Gastrocnemius medialis (tissue), 4 donors: ENCODE measurements around the gene GAPDH. TPM values are rescaled to one million over a fixed set of nuclear protein-coding genes. Genes with fewer than 3 reads are reported as not detected.

Experiments used
- ATAC-seq, 2 donors: fragments of 150-250 bp; one replicate each; pipeline ENCODE4 v1.9.1; 2016
- DNase-seq, 2 donors: peaks; one replicate each; pipeline ENCODE4 v3.0.0-alpha.2; 2019
- H3K27ac ChIP-seq, 4 donors: fragments of 200-600 bp; sonication (generic); 1 replicate in 1 of 4; 2 replicates in 3 of 4; pipeline ENCODE4 v1.5.1; 2016 to 2018; ENCODE audit warnings: mild to moderate bottlenecking in 2 of 4, moderate library complexity in 1 of 4
- H3K27me3 ChIP-seq, 3 donors: fragments of 200-600 bp; sonication (generic) in 2 of 3; 1 replicate in 1 of 3; 2 replicates in 2 of 3; pipeline versions ENCODE4 v1.5.1 to v1.6.0; 2016 to 2019; ENCODE audit warnings: mild to moderate bottlenecking in 1 of 3, moderate library complexity in 1 of 3
- H3K36me3 ChIP-seq, 2 donors: fragments of 200-600 bp; sonication (generic) in 1 of 2; one replicate each; pipeline ENCODE4 v1.5.1; 2017 to 2018
- H3K4me1 ChIP-seq, 2 donors: fragments of 200-600 bp; sonication (generic) in 1 of 2; one replicate each; pipeline ENCODE4 v1.5.1; 2016 to 2017; ENCODE audit warnings: mild to moderate bottlenecking in 2 of 2
- H3K4me3 ChIP-seq, 4 donors: fragments of 200-600 bp; sonication (generic) in 3 of 4; 1 replicate in 1 of 4; 2 replicates in 3 of 4; pipeline ENCODE4 v1.5.1; 2016 to 2019; ENCODE audit warnings: mild to moderate bottlenecking in 2 of 4
- H3K9me3 ChIP-seq, 3 donors: fragments of 200-600 bp; sonication (generic) in 2 of 3; 1 replicate in 1 of 3; 2 replicates in 2 of 3; pipeline ENCODE4 v1.5.1; 2016 to 2019
- CTCF ChIP-seq, 5 experiments: fragments of 450-650 bp in 3 of 5; fragments of 200-600 bp in 2 of 5; sonication (generic) in 2 of 5; IDR thresholded peaks in 4 of 5; conservative IDR thresholded peaks in 1 of 5; 1 replicate in 4 of 5; 2 replicates in 1 of 5; pipeline ENCODE4 v1.5.1; 2016 to 2019; ENCODE audit warnings: antibody characterized with exemption in 5 of 5, mild to moderate bottlenecking in 3 of 5, moderate library complexity in 3 of 5
- POLR2A ChIP-seq, 2 donors: fragments of 450-650 bp; IDR thresholded peaks; one replicate each; pipeline ENCODE4 v1.6.1; 2017; ENCODE audit warnings: antibody characterized with exemption in 2 of 2, mild to moderate bottlenecking in 2 of 2, moderate library complexity in 2 of 2
- in situ Hi-C, 4 donors: fragments of 200-750 bp; cut with MboI; loops; one replicate each; pipeline versions ENCODE4 v1.15.0 to v1.8.0; 2017; ENCODE audit warnings: low sequenced_read_pairs in 4 of 4
- intact Hi-C: fragments of 100-400 bp; cut with DNase I; formaldehyde crosslinking; loops from one replicate; pipeline ENCODE4 v1.15.1; 2023; ENCODE audit warnings: low total_unique reads
- total RNA-seq, 4 donors: library from RNA; depleted of rRNA; stranded (reverse); fragments of >200 nt; gene quantifications; one replicate each; pipeline versions ENCODE4 v1.1.0 to v1.2.3, GENCODE V29; 2016

GAPDH gene
- total RNA-seq, 4 donors from 2014 or later: 11,241 to 15,891 (median 13,472) TPM

GRCh38 chr12:6559500-6559899 is 25.2 kb downstream of the GAPDH start:
- Histone ChIP-seq H3K27me3 (no peaks in the 10 kb centered on the region), H3K4me1 (peaks cover 16 to 18% of the 10 kb centered on the region in 2 donors), H3K36me3 (peaks cover 0 to 57% of the 10 kb centered on the region in 2 donors), H3K9me3 (no peaks in the 10 kb centered on the region), H3K27ac (no peak overlapping the region), H3K4me3 (no peak overlapping the region)
- intact Hi-C loops (loop anchor here (10.0 kb wide), 1 partner anchor 295 kb away; the partner anchor contains the start of genes CDCA3 and USP5), in situ Hi-C loops (no loop called here)
- ATAC-seq (no peak), DNase-seq (no peak)
- TF ChIP-seq POLR2A (IDR thresholded peaks at IDR 0.05): no peak
- TF ChIP-seq CTCF (IDR thresholded peaks at IDR 0.05 in 4 of 5, conservative IDR thresholded peaks at IDR 0.05 in 1 of 5): no peak

- Histone ChIP-seq H3K27ac (no peak overlapping the region), H3K4me3 (no peak overlapping the region), H3K9me3 (no peaks in the 10 kb centered on the region), H3K4me1 (peaks cover 8 to 13% of the 10 kb centered on the region in 2 donors), H3K27me3 (no peaks in the 10 kb centered on the region), H3K36me3 (peaks cover 0 to 68% of the 10 kb centered on the region in 2 donors)
- no peak for DNase-seq
- TF ChIP-seq CTCF (IDR thresholded peaks at IDR 0.05 in 4 of 5, conservative IDR thresholded peaks at IDR 0.05 in 1 of 5): no peak
- no peak for TF ChIP-seq POLR2A (IDR thresholded peaks at IDR 0.05)
- ATAC-seq: no peak
- intact Hi-C loops: no loop called here
- in situ Hi-C loops: no loop called here
Observed at GRCh38 chr12:6560501-6561205, 26.3 kb downstream of the GAPDH start.

DNA sequence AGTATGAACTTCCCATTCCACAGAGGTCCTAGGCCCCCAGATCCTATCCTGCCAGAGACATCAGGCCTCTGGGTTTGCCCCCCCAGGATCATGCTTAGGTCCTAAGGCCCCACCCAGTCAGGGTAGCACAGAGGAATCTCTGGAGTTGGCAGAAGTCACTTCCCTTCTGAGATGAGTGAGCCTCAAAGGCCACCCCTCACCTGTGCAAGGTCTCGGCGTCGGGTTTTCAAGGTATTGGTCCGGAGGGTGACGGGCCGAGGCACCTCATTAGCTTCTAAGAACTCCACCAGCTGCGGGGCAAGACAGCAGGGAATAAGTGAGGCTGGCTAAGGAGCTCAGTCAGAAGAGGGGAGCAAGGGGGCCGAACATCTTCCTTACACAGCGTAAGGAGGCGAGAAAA is 28.6 kb downstream of the GAPDH start:
- TF ChIP-seq POLR2A (IDR thresholded peaks at IDR 0.05) (no peak), CTCF (IDR thresholded peaks at IDR 0.05 in 4 of 5, conservative IDR thresholded peaks at IDR 0.05 in 1 of 5) (no peak)
- peaks cover 7 to 16% of the 10 kb centered on the region in 2 donors for H3K4me1 ChIP-seq
- no peak overlapping the region for H3K27ac ChIP-seq
- no peak overlapping the region for H3K4me3 ChIP-seq
- H3K27me3 ChIP-seq: no peaks in the 10 kb centered on the region
- DNase-seq: no peak
- ATAC-seq: no peak
- intact Hi-C loops (no loop called here), in situ Hi-C loops (no loop called here)
- peaks cover 0 to 82% of the 10 kb centered on the region in 2 donors for H3K36me3 ChIP-seq
- no peaks in the 10 kb centered on the region for H3K9me3 ChIP-seq

- H3K27me3 ChIP-seq: no peaks in the 10 kb centered on the region
- no peak overlapping the region for H3K4me3 ChIP-seq
- no peak overlapping the region for H3K27ac ChIP-seq
- in situ Hi-C loops: no loop called here
- H3K9me3 ChIP-seq: no peaks in the 10 kb centered on the region
- H3K4me1 ChIP-seq: peaks cover 10 to 12% of the 10 kb centered on the region in 2 donors
- peaks cover 0 to 81% of the 10 kb centered on the region in 2 donors for H3K36me3 ChIP-seq
- TF ChIP-seq POLR2A (IDR thresholded peaks at IDR 0.05): no peak
- TF ChIP-seq CTCF (IDR thresholded peaks at IDR 0.05 in 4 of 5, conservative IDR thresholded peaks at IDR 0.05 in 1 of 5): peak; percentile 31 to 73 (median 59)
- DNase-seq: no peak
- peak in 1 of 2 donors; percentile 26 for ATAC-seq
- intact Hi-C loops: no loop called here
Observed at GRCh38 chr12:6563448-6564050, 29.2 kb downstream of the GAPDH start.
